A549 (cell line): Measurements from ENCODE around the gene OR52L1. TPM values are rescaled to one million over a fixed set of nuclear protein-coding genes. Genes with fewer than 3 reads are reported as not detected.

Experiments used
- ATAC-seq, 2 experiments: fragments of 200-7000 bp in 1 of 2; fragments of >200 bp in 1 of 2; cut with Nextera tagmentation in 1 of 2; cut with Tn5 transposase in 1 of 2; 3 replicates each; pipeline versions ENCODE4 v1.8.0 to v1.9.1; 2018 to 2020; ENCODE audit warnings: mild to moderate bottlenecking in 1 of 2, moderate library complexity in 1 of 2
- CTCF ChIA-PET: fragments of 300-600 bp; sonication (Branson Sonifier 250); formaldehyde crosslinking; extraction: SDS; loops from one replicate; lab custom pipeline; 2021; ENCODE audit warnings: antibody characterized with exemption, inconsistent platforms; lab: Yijun Ruan, JAX
- POLR2A ChIA-PET: fragments of 350-600 bp; formaldehyde crosslinking; extraction: SDS; loops from one replicate; lab custom pipeline; 2021; ENCODE audit warnings: antibody characterized with exemption, inconsistent platforms; lab: Yijun Ruan, JAX
- DNase-seq, 2 experiments: peaks; one replicate each; pipeline versions ENCODE4 v3.0.0 to v3.0.0-alpha.2; 2011 to 2016; ENCODE audit warnings: low read depth in 1 of 2, low spot score in 1 of 2
- FAIRE-seq: peaks from 2 replicates; lab custom pipeline; 2011; peaks lifted over from hg19 to GRCh38; lab: Jason Lieb, UNC
- H3K27ac ChIP-seq, 2 experiments: fragments of >200 bp; sonication (Bioruptor Twin); formaldehyde crosslinking; 3 replicates each; pipeline ENCODE4 v1.5.1; 2016 to 2017
- H3K4me1 ChIP-seq: fragments of >200 bp; sonication (Bioruptor Twin); formaldehyde crosslinking; 3 replicates; pipeline ENCODE4 v1.6.1; 2016
- H3K4me2 ChIP-seq: fragments of >200 bp; sonication (Bioruptor Twin); formaldehyde crosslinking; 3 replicates; pipeline ENCODE4 v1.6.1; 2016
- H3K4me3 ChIP-seq: fragments of >200 bp; sonication (Bioruptor Twin); formaldehyde crosslinking; 3 replicates; pipeline ENCODE4 v1.5.1; 2016
- H3K9me3 ChIP-seq: fragments of >200 bp; sonication (Bioruptor Twin); formaldehyde crosslinking; 3 replicates; pipeline ENCODE4 v1.6.1; 2016
- BCL3 ChIP-seq: fragments of >200 bp; sonication (Bioruptor Twin); formaldehyde crosslinking; IDR thresholded peaks from 3 replicates; pipeline ENCODE4 v1.6.1; 2016
- CBX8 ChIP-seq: fragments of 200-600 bp; sonication (generic); IDR thresholded peaks from 2 replicates; pipeline ENCODE4 v1.6.1; 2016
- CEBPB ChIP-seq, 2 experiments: fragments of >200 bp in 1 of 2; sonication (Bioruptor Twin) in 1 of 2; formaldehyde crosslinking in 1 of 2; IDR thresholded peaks; 2 replicates each; pipeline ENCODE4 v1.6.1; 2012 to 2016
- CHD4 ChIP-seq: fragments of 200-600 bp; sonication (generic); IDR thresholded peaks from 2 replicates; pipeline ENCODE4 v1.6.1; 2016; ENCODE audit warnings: antibody characterized with exemption, mild to moderate bottlenecking, borderline replicate concordance
- CTCF ChIP-seq: fragments of >200 bp; sonication (Bioruptor Twin); formaldehyde crosslinking; IDR thresholded peaks from 3 replicates; pipeline ENCODE4 v1.5.1; 2016
- EHMT2 ChIP-seq: fragments of 200-600 bp; sonication (generic); IDR thresholded peaks from 2 replicates; pipeline ENCODE4 v1.6.1; 2016; ENCODE audit warnings: antibody characterized with exemption, low read depth, mild to moderate bottlenecking, moderate library complexity
- ELK1 ChIP-seq: fragments of 150-350 bp; IDR thresholded peaks from 2 replicates; pipeline ENCODE4 v1.6.1; 2014; ENCODE audit warnings: low read depth, mild to moderate bottlenecking, low read length
- EP300 ChIP-seq, 2 experiments: fragments of >200 bp; sonication (Bioruptor Twin); formaldehyde crosslinking; IDR thresholded peaks; 2 replicates in 1 of 2; 3 replicates in 1 of 2; pipeline ENCODE4 v1.6.1; 2016 to 2017
- ESRRA ChIP-seq: fragments of 150-350 bp; IDR thresholded peaks from 2 replicates; pipeline ENCODE4 v1.6.1; 2014; ENCODE audit warnings: mild to moderate bottlenecking, low read length, borderline replicate concordance
- HDAC2 ChIP-seq: fragments of 200-600 bp; sonication (generic); IDR thresholded peaks from 2 replicates; pipeline ENCODE4 v1.6.1; 2016
- HES2 ChIP-seq: fragments of >200 bp; sonication (Bioruptor Twin); formaldehyde crosslinking; IDR thresholded peaks from 2 replicates; pipeline ENCODE4 v1.6.1; 2016
- HOXA7 ChIP-seq: fragments of 250-450 bp; sonication (Bioruptor Pico); IDR thresholded peaks from 2 replicates; pipeline ENCODE4 v1.5.0; 2020; ENCODE audit warnings: mild to moderate bottlenecking, moderate library complexity
- HOXB13 ChIP-seq: fragments of 250-450 bp; sonication (Bioruptor Pico); IDR thresholded peaks from 2 replicates; pipeline ENCODE4 v1.5.0; 2020; ENCODE audit warnings: low read depth, mild to moderate bottlenecking, moderate library complexity
- JUNB ChIP-seq: fragments of >200 bp; sonication (Bioruptor Twin); formaldehyde crosslinking; IDR thresholded peaks from 2 replicates; pipeline ENCODE4 v1.6.1; 2016
- KDM5A ChIP-seq: fragments of 200-600 bp; sonication (generic); IDR thresholded peaks from 2 replicates; pipeline ENCODE4 v1.6.1; 2016; ENCODE audit warnings: antibody characterized with exemption, mild to moderate bottlenecking
- MAFK ChIP-seq: fragments of 450-650 bp; IDR thresholded peaks from 2 replicates; pipeline ENCODE4 v1.6.1; 2014; ENCODE audit not compliant: partially characterized antibody
- MAX ChIP-seq: IDR thresholded peaks from 2 replicates; pipeline ENCODE4 v1.6.1; 2012
- NPAS2 ChIP-seq: fragments of 250-450 bp; sonication (Bioruptor Pico); IDR thresholded peaks from 2 replicates; pipeline ENCODE4 v1.8.0; 2022; ENCODE audit warnings: mild to moderate bottlenecking, moderate library complexity, borderline replicate concordance
- NR3C1 ChIP-seq: fragments of >200 bp; sonication (Bioruptor Twin); formaldehyde crosslinking; IDR thresholded peaks from 3 replicates; pipeline ENCODE4 v1.6.1; 2017
- POLR2AphosphoS2 ChIP-seq: conservative IDR thresholded peaks from 2 replicates; pipeline ENCODE4 v1.6.1; 2012; ENCODE audit warnings: low read length, improper control_type of control experiment, inconsistent platforms
- RCOR1 ChIP-seq: fragments of 150-350 bp; IDR thresholded peaks from 2 replicates; pipeline ENCODE4 v1.6.1; 2014; ENCODE audit warnings: antibody characterized with exemption, low read length, low read depth
- REST ChIP-seq: fragments of 200-600 bp; sonication (generic); IDR thresholded peaks from 2 replicates; pipeline ENCODE4 v1.6.1; 2016; ENCODE audit warnings: antibody characterized with exemption, mild to moderate bottlenecking, moderate library complexity
- RNF2 ChIP-seq: fragments of 200-600 bp; sonication (generic); IDR thresholded peaks from 2 replicates; pipeline ENCODE4 v1.6.1; 2016; ENCODE audit warnings: low read depth, mild to moderate bottlenecking, antibody characterized with exemption, moderate library complexity, borderline replicate concordance
- SMC3 ChIP-seq: fragments of >200 bp; sonication (Bioruptor Twin); formaldehyde crosslinking; IDR thresholded peaks from 3 replicates; pipeline ENCODE4 v1.6.1; 2018; ENCODE audit warnings: inconsistent platforms
- SREBF2 ChIP-seq: fragments of 450-650 bp; IDR thresholded peaks from 2 replicates; pipeline ENCODE4 v1.6.1; 2014; ENCODE audit warnings: mild to moderate bottlenecking, moderate library complexity
- TFCP2L1 ChIP-seq: fragments of 250-450 bp; sonication (Bioruptor Pico); IDR thresholded peaks from 2 replicates; pipeline ENCODE4 v1.5.0; 2021; ENCODE audit warnings: mild to moderate bottlenecking
- ZNF302 ChIP-seq: fragments of 250-450 bp; sonication (Bioruptor Pico); IDR thresholded peaks from 2 replicates; pipeline ENCODE4 v1.9.0; 2021; ENCODE audit warnings: inconsistent platforms, mild to moderate bottlenecking, moderate library complexity
- WGBS: methylation state at CpG from one replicate; pipeline ENCODE4 v1.1.6; 2017; ENCODE audit errors: missing lambda C conversion rate; 5-methylcytosine and 5-hydroxymethylcytosine counted together
- polyA plus RNA-seq, 4 experiments: library from polyadenylated mRNA; depleted of rRNA in 3 of 4; stranded (reverse); fragments of >200 nt; fragmentation: RNase III in 1 of 4; extraction: RNeasy Plus Mini Kit Qiagen cat#74134 plus additional on column Dnase treatment in 1 of 4; gene quantifications; 2 replicates in 3 of 4; 3 replicates in 1 of 4; pipeline ENCODE4 v1.2.3, GENCODE V29; 2011 to 2017

Gene OR52L1
- polyA plus RNA-seq, 2 of the 4 experiments (the other 2 are of a cell fraction) = not detected

- Histone ChIP-seq H3K4me3 (no peak overlapping the region), H3K4me1 (no peaks in the 10 kb centered on the region), H3K9me3 (no peaks in the 10 kb centered on the region), H3K27ac (no peak overlapping the region), H3K4me2 (no peak overlapping the region)
- DNase-seq (no peak), ATAC-seq (peak; percentile 30 to 36; a peak in 1 of 6 replicates), FAIRE-seq (no peak)
- 8% methylated on average over 1 of the region's 1 CpG for WGBS
- TF ChIP-seq CEBPB (IDR thresholded peaks at IDR 0.05) (no peak), RNF2 (no peak), HOXB13 (no peak)
- ChIA-PET CTCF (no interaction called here), POLR2A (no interaction called here)
These were observed 3.3 kb downstream of the OR52L1 start for GRCh38 chr11:5983443-5983842.

GRCh38 chr11:5973530-5973929, 13.3 kb downstream of the OR52L1 start:
- CTCF ChIA-PET = no interaction called here
- DNase-seq (no peak), ATAC-seq (no peak), FAIRE-seq (no peak)
- POLR2A ChIA-PET = no interaction called here
- no peak overlapping the region for H3K4me2 ChIP-seq
- 4% methylated on average over 1 of the region's 1 CpG for WGBS
- H3K9me3 ChIP-seq = no peaks in the 10 kb centered on the region
- H3K4me3 ChIP-seq = no peak overlapping the region
- no peak for TF ChIP-seq CTCF
- TF ChIP-seq SMC3 = no peak
- no peak for TF ChIP-seq CBX8
- TF ChIP-seq KDM5A = no peak
- TF ChIP-seq JUNB = no peak
- TF ChIP-seq NR3C1 = no peak
- no peak for TF ChIP-seq REST
- no peak for TF ChIP-seq NPAS2 (CRISPR knock-in tag)
- no peak for TF ChIP-seq CEBPB (IDR thresholded peaks at IDR 0.05)
- TF ChIP-seq RCOR1 = no peak
- no peak for TF ChIP-seq ESRRA
- no peak for TF ChIP-seq EHMT2
- no peak for TF ChIP-seq ZNF302 (CRISPR knock-in tag)
- TF ChIP-seq MAX = no peak
- no peak for TF ChIP-seq HOXB13
- TF ChIP-seq MAFK = no peak
- no peak for TF ChIP-seq EP300 (IDR thresholded peaks at IDR 0.05)
- TF ChIP-seq CHD4 = no peak
- no peaks in the 10 kb centered on the region for H3K4me1 ChIP-seq
- H3K27ac ChIP-seq = no peak overlapping the region

GRCh38 chr11:5968394-5968793, 18.4 kb downstream of the OR52L1 start, which contains the start of gene OR56A5:
Gene OR56A5 (minus strand): TSS chr11:5968494. CDS start chr11:5968494, 0 bp downstream.
- no peak for ATAC-seq
- H3K9me3 ChIP-seq = no peaks in the 10 kb centered on the region
- no peak within 1 kb of the TSS for H3K4me3 ChIP-seq
- CTCF ChIA-PET = no interaction called here
- H3K4me2 ChIP-seq = no peak within 1 kb of the TSS
- DNase-seq = no peak
- no peak within 1 kb of the TSS for H3K27ac ChIP-seq
- no peak for FAIRE-seq
- no peaks in the 10 kb centered on the region for H3K4me1 ChIP-seq
- POLR2A ChIA-PET = no interaction called here
- TF ChIP-seq ELK1 = no peak
- no peak for TF ChIP-seq POLR2AphosphoS2
- no peak for TF ChIP-seq BCL3
- no peak for TF ChIP-seq EHMT2
- no peak for TF ChIP-seq HDAC2
- no peak for TF ChIP-seq SREBF2
- TF ChIP-seq TFCP2L1 (CRISPR knock-in tag) = no peak
- no peak for TF ChIP-seq HES2
- TF ChIP-seq HOXA7 (CRISPR knock-in tag) = no peak
- no peak for TF ChIP-seq RCOR1
- no peak for TF ChIP-seq ZNF302 (CRISPR knock-in tag)
- TF ChIP-seq MAX = no peak
